Endothelial cell of umbilical vein (primary cell): Measurements from ENCODE around the gene GRM8.

Experiments used
- CTCF ChIP-seq, 2 donors: IDR thresholded peaks; 1 replicate in 1 of 2; 2 replicates in 1 of 2; pipeline ENCODE4 v1.5.1; 2011; ENCODE audit warnings: low read length in 2 of 2, mild to moderate bottlenecking in 2 of 2, moderate library complexity in 2 of 2, control low read depth in 1 of 2, inconsistent platforms in 1 of 2, low read depth in 1 of 2; ENCODE audit not compliant: insufficient read depth in 1 of 2; ENCODE audit errors: extremely low read depth in 1 of 2
- EZH2 ChIP-seq: IDR thresholded peaks from 2 replicates; pipeline ENCODE4 v1.6.1; 2012; ENCODE audit warnings: borderline replicate concordance, low read depth, mild to moderate bottlenecking, moderate library complexity, low read length, inconsistent platforms; ENCODE audit not compliant: severe bottlenecking
- GATA2 ChIP-seq: IDR thresholded peaks from 2 replicates; pipeline ENCODE4 v1.7.0; 2011; ENCODE audit warnings: low read depth, mild to moderate bottlenecking, moderate library complexity, mixed read lengths, low read length; ENCODE audit not compliant: insufficient read length, insufficient read depth
- JUN ChIP-seq: IDR thresholded peaks from 2 replicates; pipeline ENCODE4 v1.6.1; 2011; ENCODE audit warnings: borderline replicate concordance, low read depth; ENCODE audit not compliant: insufficient read length, insufficient read depth
- MYC ChIP-seq: IDR thresholded peaks from one replicate; pipeline ENCODE4 v1.6.1; 2011; ENCODE audit warnings: mild to moderate bottlenecking, low read depth, low read length
- POLR2A ChIP-seq: IDR thresholded peaks from 2 replicates; pipeline ENCODE4 v1.6.1; 2012; ENCODE audit warnings: low read depth, mild to moderate bottlenecking, control low read depth, low read length
- POLR2AphosphoS5 ChIP-seq: IDR thresholded peaks from 2 replicates; pipeline ENCODE4 v1.6.1; 2012; ENCODE audit warnings: low read depth, mild to moderate bottlenecking, control low read depth, low read length, moderate library complexity; ENCODE audit not compliant: insufficient read depth

GRCh38 chr7:127250312-127251035 lies 2.3 kb downstream of the GRM8 start:
- TF ChIP-seq CTCF (IDR thresholded peaks at IDR 0.05; ENCODE audit: extremely low read depth in 1 of 2, insufficient read depth in 1 of 2, low read depth in 1 of 2, low read length in 2 of 2): no peak
- no peak for TF ChIP-seq POLR2AphosphoS5
- TF ChIP-seq EZH2: no peak
- no peak for TF ChIP-seq GATA2
- no peak for TF ChIP-seq MYC
- TF ChIP-seq JUN: no peak
- TF ChIP-seq POLR2A: no peak
